A549 treated with AZD9567 at 1 μM for 4 hours (cell line): ENCODE data around the gene ZPLD1. TPM values are rescaled to one million over a fixed set of nuclear protein-coding genes. Genes with fewer than 3 reads are reported as not detected.

Source experiments
- total RNA-seq: library from RNA; stranded (reverse); fragments of 200-300 nt; extraction: Qiagen RNA extraction; gene quantifications from 5 replicates; pipeline ENCODE4 v1.2.3, GENCODE V29; 2022; ENCODE audit not compliant: insufficient read depth

The ZPLD1 gene
- 0.02 to 0.05 TPM in 2 of 5 replicates, not detected in the others for total RNA-seq

DNA sequence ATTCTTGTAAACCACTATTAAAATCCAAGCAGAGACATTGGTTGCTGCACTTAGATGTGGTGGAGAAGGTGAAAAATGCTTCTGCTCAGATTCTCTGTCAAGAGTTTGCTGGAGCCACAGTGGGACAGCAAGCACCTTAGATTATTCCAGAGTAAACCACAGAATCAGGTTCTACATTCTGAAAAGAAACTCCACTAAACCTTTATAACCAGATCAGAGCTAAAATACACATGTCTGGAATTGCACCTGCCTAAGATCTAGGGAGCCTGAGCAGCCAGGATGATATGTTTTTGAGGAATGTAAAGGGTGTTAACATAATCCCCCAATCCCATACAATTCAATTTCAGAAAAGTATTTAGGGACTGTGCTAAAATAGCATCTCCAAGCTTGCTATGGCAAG, at the start of gene ZPLD1:
TSS of gene ZPLD1 (plus strand) at position 301 of the 400 bp plus-strand sequence. CDS start 3,473 bp downstream, outside the sequence.

